HepG2 (cell line): Measurements from ENCODE around the gene COG1. TPM values are rescaled to one million over a fixed set of nuclear protein-coding genes. Genes with fewer than 3 reads are reported as not detected.

Experiments
- GFI1 ChIP-seq: sonication (generic); formaldehyde crosslinking; IDR thresholded peaks from 2 replicates; pipeline ENCODE4 v1.5.0; 2020; ENCODE audit warnings: missing genetic modification reagents, mild to moderate bottlenecking, borderline replicate concordance
- JDP2 ChIP-seq: sonication (generic); formaldehyde crosslinking; IDR thresholded peaks from 2 replicates; pipeline ENCODE4 v1.8.1; 2022; ENCODE audit warnings: missing genetic modification reagents, borderline replicate concordance
- NFIC ChIP-seq: IDR thresholded peaks from 2 replicates; pipeline ENCODE4 v1.6.1; 2012; ENCODE audit warnings: mild to moderate bottlenecking, low read length, inconsistent platforms
- PTBP1 ChIP-seq: fragments of 200-400 bp; formaldehyde crosslinking; IDR thresholded peaks from 2 replicates; pipeline ENCODE4 v1.6.1; 2018; ENCODE audit warnings: low read length, low read depth; ENCODE audit not compliant: poor library complexity, severe bottlenecking
- SNAI1 ChIP-seq: sonication (generic); formaldehyde crosslinking; IDR thresholded peaks from 2 replicates; pipeline ENCODE4 v1.5.0; 2020; ENCODE audit warnings: mild to moderate bottlenecking, missing genetic modification reagents, borderline replicate concordance
- TBL1XR1 ChIP-seq: fragments of 150-350 bp; IDR thresholded peaks from 2 replicates; pipeline ENCODE4 v1.6.1; 2014; ENCODE audit warnings: borderline replicate concordance, low read length; ENCODE audit not compliant: partially characterized antibody
- TEAD3 ChIP-seq: optimal IDR thresholded peaks from 2 replicates; pipeline ENCODE3; 2016; ENCODE audit warnings: borderline replicate concordance
- ZBTB7A ChIP-seq: sonication (generic); formaldehyde crosslinking; IDR thresholded peaks from 2 replicates; pipeline ENCODE4 v1.8.0; 2022; ENCODE audit warnings: mild to moderate bottlenecking, missing genetic modification reagents
- ZBTB8A ChIP-seq: sonication (generic); formaldehyde crosslinking; IDR thresholded peaks from 2 replicates; pipeline ENCODE4 v1.4.0; 2020; ENCODE audit warnings: mild to moderate bottlenecking, low read depth, missing genetic modification reagents, borderline replicate concordance
- ZNF614 ChIP-seq: IDR thresholded peaks from 2 replicates; pipeline ENCODE4 v1.6.1; 2018; ENCODE audit warnings: missing biosample characterization, missing genetic modification reagents, inconsistent platforms, borderline replicate concordance
- polyA plus RNA-seq, 8 experiments: library from polyadenylated mRNA; depleted of rRNA in 3 of 8; stranded (reverse) in 7 of 8; unstranded in 1 of 8; fragments of >200 nt; fragmentation: Illumina TruSeq in 4 of 8; extraction: Trizol in 4 of 8; gene quantifications; 2 replicates each; pipeline versions ENCODE4 v1.2.1 to v1.2.3, GENCODE V29; 2011 to 2016; ENCODE audit warnings: low read depth in 4 of 8, missing spikeins in 1 of 8, mixed read lengths in 1 of 8; ENCODE audit not compliant: insufficient read depth in 1 of 8
- total RNA-seq, 5 experiments: library from RNA; depleted of rRNA; stranded (reverse); fragments of >200 nt; fragmentation: Illumina TruSeq; extraction: Trizol; gene quantifications; 2 replicates each; pipeline ENCODE4 v1.2.3, GENCODE V29; 2016; ENCODE audit warnings: low read depth in 1 of 5
- TF ChIP-seq, protein P1 (sequence below): sonication (generic); formaldehyde crosslinking; conservative IDR thresholded peaks from 2 replicates; pipeline ENCODE4 v1.4.0; 2020; ENCODE audit warnings: missing genetic modification reagents
- TF ChIP-seq, protein P2 (sequence below): sonication (generic); formaldehyde crosslinking; IDR thresholded peaks from 2 replicates; pipeline ENCODE4 v1.4.0; 2020; ENCODE audit warnings: missing genetic modification reagents, mild to moderate bottlenecking, borderline replicate concordance
- TF ChIP-seq, protein P3 (sequence below): sonication (generic); formaldehyde crosslinking; IDR thresholded peaks from 2 replicates; pipeline ENCODE4 v1.4.0; 2020; ENCODE audit warnings: missing genetic modification reagents
- TF ChIP-seq, protein P4 (sequence below): sonication (generic); formaldehyde crosslinking; IDR thresholded peaks from 2 replicates; pipeline ENCODE4 v1.5.0; 2020; ENCODE audit warnings: missing genetic modification reagents
- TF ChIP-seq, protein P5 (sequence below): sonication (generic); formaldehyde crosslinking; IDR thresholded peaks from 2 replicates; pipeline ENCODE4 v1.5.0; 2020; ENCODE audit warnings: mild to moderate bottlenecking, missing genetic modification reagents
- TF ChIP-seq, protein P6 (sequence below): sonication (generic); formaldehyde crosslinking; IDR thresholded peaks from 2 replicates; pipeline ENCODE4 v1.5.0; 2020; ENCODE audit warnings: missing genetic modification reagents

COG1 gene
- total and polyA plus RNA-seq, 2 of the 13 experiments (the other 11 are each of a cell fraction or from before 2014, with no cell fraction given) = 36.6 to 39.7 TPM

DNA sequence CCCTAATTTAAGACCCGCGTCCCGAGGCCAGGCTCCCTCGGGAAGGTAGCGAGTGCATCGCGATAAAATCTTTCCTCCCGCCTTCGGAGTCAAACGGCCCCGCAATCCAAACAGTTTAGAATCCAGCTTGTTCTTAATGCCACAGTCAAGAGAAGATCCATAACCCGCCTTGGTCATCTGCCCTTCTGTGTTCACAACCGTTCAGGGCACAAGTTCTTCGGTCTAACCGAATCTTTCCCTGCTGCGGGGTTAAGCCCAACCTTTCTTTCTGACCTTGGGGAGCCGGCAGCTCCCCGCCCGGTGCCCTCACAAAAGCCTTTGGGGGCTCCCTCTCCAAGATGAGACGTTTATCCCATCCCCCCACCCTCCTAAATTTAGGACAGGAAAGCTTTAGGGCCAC is 38.5 kb downstream of the COG1 start (continued):
- TF ChIP-seq PTBP1 = peak; percentile 3
- TF ChIP-seq, protein P1, sequence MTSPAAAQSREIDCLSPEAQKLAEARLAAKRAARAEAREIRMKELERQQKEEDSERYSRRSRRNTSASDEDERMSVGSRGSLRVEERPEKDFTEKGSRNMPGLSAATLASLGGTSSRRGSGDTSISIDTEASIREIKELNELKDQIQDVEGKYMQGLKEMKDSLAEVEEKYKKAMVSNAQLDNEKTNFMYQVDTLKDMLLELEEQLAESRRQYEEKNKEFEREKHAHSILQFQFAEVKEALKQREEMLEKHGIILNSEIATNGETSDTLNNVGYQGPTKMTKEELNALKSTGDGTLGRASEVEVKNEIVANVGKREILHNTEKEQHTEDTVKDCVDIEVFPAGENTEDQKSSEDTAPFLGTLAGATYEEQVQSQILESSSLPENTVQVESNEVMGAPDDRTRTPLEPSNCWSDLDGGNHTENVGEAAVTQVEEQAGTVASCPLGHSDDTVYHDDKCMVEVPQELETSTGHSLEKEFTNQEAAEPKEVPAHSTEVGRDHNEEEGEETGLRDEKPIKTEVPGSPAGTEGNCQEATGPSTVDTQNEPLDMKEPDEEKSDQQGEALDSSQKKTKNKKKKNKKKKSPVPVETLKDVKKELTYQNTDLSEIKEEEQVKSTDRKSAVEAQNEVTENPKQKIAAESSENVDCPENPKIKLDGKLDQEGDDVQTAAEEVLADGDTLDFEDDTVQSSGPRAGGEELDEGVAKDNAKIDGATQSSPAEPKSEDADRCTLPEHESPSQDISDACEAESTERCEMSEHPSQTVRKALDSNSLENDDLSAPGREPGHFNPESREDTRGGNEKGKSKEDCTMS = no peak
- TF ChIP-seq TBL1XR1 = no peak
- TF ChIP-seq, protein P2, sequence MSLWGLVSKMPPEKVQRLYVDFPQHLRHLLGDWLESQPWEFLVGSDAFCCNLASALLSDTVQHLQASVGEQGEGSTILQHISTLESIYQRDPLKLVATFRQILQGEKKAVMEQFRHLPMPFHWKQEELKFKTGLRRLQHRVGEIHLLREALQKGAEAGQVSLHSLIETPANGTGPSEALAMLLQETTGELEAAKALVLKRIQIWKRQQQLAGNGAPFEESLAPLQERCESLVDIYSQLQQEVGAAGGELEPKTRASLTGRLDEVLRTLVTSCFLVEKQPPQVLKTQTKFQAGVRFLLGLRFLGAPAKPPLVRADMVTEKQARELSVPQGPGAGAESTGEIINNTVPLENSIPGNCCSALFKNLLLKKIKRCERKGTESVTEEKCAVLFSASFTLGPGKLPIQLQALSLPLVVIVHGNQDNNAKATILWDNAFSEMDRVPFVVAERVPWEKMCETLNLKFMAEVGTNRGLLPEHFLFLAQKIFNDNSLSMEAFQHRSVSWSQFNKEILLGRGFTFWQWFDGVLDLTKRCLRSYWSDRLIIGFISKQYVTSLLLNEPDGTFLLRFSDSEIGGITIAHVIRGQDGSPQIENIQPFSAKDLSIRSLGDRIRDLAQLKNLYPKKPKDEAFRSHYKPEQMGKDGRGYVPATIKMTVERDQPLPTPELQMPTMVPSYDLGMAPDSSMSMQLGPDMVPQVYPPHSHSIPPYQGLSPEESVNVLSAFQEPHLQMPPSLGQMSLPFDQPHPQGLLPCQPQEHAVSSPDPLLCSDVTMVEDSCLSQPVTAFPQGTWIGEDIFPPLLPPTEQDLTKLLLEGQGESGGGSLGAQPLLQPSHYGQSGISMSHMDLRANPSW (CRISPR knock-in tag) = no peak
- TF ChIP-seq NFIC = no peak
- no peak for TF ChIP-seq ZNF614 (CRISPR knock-in tag)
- TF ChIP-seq GFI1 (CRISPR knock-in tag) = 0 out of 2 replicates have a peak, but pooled peaks have one; percentile 29
- no peak for TF ChIP-seq ZBTB8A
- TF ChIP-seq SNAI1 (CRISPR knock-in tag) = no peak
- TF ChIP-seq TEAD3 (CRISPR knock-in tag) = peak; percentile 12
- TF ChIP-seq, protein P3, sequence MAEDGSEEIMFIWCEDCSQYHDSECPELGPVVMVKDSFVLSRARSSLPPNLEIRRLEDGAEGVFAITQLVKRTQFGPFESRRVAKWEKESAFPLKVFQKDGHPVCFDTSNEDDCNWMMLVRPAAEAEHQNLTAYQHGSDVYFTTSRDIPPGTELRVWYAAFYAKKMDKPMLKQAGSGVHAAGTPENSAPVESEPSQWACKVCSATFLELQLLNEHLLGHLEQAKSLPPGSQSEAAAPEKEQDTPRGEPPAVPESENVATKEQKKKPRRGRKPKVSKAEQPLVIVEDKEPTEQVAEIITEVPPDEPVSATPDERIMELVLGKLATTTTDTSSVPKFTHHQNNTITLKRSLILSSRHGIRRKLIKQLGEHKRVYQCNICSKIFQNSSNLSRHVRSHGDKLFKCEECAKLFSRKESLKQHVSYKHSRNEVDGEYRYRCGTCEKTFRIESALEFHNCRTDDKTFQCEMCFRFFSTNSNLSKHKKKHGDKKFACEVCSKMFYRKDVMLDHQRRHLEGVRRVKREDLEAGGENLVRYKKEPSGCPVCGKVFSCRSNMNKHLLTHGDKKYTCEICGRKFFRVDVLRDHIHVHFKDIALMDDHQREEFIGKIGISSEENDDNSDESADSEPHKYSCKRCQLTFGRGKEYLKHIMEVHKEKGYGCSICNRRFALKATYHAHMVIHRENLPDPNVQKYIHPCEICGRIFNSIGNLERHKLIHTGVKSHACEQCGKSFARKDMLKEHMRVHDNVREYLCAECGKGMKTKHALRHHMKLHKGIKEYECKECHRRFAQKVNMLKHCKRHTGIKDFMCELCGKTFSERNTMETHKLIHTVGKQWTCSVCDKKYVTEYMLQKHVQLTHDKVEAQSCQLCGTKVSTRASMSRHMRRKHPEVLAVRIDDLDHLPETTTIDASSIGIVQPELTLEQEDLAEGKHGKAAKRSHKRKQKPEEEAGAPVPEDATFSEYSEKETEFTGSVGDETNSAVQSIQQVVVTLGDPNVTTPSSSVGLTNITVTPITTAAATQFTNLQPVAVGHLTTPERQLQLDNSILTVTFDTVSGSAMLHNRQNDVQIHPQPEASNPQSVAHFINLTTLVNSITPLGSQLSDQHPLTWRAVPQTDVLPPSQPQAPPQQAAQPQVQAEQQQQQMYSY (CRISPR knock-in tag) = no peak
- TF ChIP-seq, protein P4, sequence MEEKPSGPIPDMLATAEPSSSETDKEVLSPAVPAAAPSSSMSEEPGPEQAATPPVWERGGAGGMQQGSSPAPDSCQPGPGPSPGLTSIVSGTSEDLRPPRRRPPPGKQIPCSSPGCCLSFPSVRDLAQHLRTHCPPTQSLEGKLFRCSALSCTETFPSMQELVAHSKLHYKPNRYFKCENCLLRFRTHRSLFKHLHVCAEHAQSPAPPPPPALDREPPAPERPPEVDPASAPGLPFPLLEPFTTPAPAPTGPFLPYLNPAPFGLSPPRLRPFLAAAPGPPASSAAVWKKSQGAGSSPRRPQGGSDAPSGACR = 0 out of 2 replicates have a peak, but pooled peaks have one; percentile 1
- TF ChIP-seq JDP2 (CRISPR knock-in tag) = no peak
- TF ChIP-seq, protein P5, sequence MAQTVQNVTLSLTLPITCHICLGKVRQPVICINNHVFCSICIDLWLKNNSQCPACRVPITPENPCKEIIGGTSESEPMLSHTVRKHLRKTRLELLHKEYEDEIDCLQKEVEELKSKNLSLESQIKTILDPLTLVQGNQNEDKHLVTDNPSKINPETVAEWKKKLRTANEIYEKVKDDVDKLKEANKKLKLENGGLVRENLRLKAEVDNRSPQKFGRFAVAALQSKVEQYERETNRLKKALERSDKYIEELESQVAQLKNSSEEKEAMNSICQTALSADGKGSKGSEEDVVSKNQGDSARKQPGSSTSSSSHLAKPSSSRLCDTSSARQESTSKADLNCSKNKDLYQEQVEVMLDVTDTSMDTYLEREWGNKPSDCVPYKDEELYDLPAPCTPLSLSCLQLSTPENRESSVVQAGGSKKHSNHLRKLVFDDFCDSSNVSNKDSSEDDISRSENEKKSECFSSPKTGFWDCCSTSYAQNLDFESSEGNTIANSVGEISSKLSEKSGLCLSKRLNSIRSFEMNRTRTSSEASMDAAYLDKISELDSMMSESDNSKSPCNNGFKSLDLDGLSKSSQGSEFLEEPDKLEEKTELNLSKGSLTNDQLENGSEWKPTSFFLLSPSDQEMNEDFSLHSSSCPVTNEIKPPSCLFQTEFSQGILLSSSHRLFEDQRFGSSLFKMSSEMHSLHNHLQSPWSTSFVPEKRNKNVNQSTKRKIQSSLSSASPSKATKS (CRISPR knock-in tag) = no peak
- TF ChIP-seq, protein P6, sequence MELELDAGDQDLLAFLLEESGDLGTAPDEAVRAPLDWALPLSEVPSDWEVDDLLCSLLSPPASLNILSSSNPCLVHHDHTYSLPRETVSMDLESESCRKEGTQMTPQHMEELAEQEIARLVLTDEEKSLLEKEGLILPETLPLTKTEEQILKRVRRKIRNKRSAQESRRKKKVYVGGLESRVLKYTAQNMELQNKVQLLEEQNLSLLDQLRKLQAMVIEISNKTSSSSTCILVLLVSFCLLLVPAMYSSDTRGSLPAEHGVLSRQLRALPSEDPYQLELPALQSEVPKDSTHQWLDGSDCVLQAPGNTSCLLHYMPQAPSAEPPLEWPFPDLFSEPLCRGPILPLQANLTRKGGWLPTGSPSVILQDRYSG = no peak
- no peak for TF ChIP-seq ZBTB7A (CRISPR knock-in tag)
